ENCODE results near the gene LGR5. TPM values are rescaled to one million over a fixed set of nuclear protein-coding genes. Genes with fewer than 3 reads are reported as not detected.

Gene LGR5
- total RNA-seq, 4 donors from 2014 or later = 5.1 to 19.8 (median 17.6) TPM

DNA sequence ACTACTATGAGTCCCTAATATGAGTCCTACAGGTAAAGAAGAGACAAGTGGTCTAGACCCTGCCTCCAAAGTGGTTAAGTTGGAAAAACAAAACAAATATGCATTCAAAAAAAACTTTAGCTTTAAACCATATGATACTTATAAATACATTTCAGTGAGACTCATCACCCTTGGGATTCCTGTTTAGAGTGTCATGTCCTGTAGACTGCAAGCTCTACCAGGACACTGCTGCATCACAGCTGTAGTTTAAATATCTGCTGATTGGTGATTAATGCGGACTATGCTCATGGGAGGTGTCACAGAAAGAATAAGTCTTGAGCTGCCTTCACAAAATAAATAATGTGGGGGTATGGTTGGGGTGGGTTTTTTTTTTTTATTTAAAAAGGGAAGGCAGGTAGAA, 8.8 kb upstream of the LGR5 start:
- H3K4me3 ChIP-seq = no peak overlapping the region
- TF ChIP-seq, protein P1, sequence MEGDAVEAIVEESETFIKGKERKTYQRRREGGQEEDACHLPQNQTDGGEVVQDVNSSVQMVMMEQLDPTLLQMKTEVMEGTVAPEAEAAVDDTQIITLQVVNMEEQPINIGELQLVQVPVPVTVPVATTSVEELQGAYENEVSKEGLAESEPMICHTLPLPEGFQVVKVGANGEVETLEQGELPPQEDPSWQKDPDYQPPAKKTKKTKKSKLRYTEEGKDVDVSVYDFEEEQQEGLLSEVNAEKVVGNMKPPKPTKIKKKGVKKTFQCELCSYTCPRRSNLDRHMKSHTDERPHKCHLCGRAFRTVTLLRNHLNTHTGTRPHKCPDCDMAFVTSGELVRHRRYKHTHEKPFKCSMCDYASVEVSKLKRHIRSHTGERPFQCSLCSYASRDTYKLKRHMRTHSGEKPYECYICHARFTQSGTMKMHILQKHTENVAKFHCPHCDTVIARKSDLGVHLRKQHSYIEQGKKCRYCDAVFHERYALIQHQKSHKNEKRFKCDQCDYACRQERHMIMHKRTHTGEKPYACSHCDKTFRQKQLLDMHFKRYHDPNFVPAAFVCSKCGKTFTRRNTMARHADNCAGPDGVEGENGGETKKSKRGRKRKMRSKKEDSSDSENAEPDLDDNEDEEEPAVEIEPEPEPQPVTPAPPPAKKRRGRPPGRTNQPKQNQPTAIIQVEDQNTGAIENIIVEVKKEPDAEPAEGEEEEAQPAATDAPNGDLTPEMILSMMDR (IDR thresholded peaks at IDR 0.05) = no peak
- TF ChIP-seq POLR2A (IDR thresholded peaks at IDR 0.05) = no peak
- no peaks in the 10 kb centered on the region for H3K27me3 ChIP-seq
- H3K36me3 ChIP-seq = no peaks in the 10 kb centered on the region
- no peak overlapping the region for H3K27ac ChIP-seq
- H3K4me1 ChIP-seq = no peaks in the 10 kb centered on the region
- no peak for DNase-seq
- no peaks in the 10 kb centered on the region for H3K9me3 ChIP-seq

DNA sequence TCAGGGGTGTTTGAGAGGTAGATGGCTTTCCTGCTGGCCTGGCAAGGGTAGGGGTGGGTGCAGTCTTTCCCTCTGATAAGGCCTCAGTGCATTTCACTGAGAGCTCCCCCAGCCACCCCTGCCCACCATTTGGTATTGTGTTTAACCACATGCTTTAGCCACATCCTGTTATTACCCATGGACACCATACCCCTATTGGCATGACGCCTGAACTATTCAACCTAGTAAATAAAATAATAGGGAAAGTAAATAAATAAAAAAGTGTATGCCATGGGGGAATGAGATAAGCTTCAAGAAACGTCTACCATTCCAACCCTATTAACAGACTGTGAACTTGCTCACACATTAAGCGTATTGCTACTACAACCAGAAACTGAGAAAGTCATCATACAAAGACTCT, 7.6 kb upstream of the LGR5 start:
- Histone ChIP-seq H3K4me1 (no peaks in the 10 kb centered on the region), H3K36me3 (no peaks in the 10 kb centered on the region), H3K4me3 (no peak overlapping the region), H3K9me3 (peaks cover 0 to 9% (median 4%) of the 10 kb centered on the region in 4 donors), H3K27ac (no peak overlapping the region), H3K27me3 (no peaks in the 10 kb centered on the region)
- TF ChIP-seq, protein P1 (IDR thresholded peaks at IDR 0.05) = no peak
- no peak for TF ChIP-seq POLR2A (IDR thresholded peaks at IDR 0.05)
- no peak for DNase-seq

DNA sequence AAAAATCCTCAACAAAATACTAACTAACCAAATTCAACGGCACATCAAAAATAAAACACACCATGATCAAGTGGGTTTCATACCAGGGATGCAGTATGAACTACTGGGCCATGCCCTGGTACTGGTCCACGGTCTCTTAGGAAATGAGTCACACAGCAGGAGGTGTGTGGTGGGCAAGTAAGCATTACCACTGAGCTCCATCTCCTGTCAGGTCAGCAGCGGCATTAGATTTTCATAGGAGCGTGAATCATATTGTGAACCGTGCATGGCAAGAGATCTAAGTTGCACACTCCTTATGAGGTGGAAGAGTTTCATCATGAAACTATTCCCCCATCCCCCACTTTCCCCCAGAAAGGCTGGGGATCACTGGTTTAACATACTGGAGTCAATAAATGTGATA, 6.7 kb upstream of the LGR5 start:
- DNase-seq = no peak
- Histone ChIP-seq H3K27ac (no peak overlapping the region), H3K27me3 (no peaks in the 10 kb centered on the region), H3K9me3 (peaks cover 0 to 9% (median 4%) of the 10 kb centered on the region in 4 donors), H3K4me1 (no peaks in the 10 kb centered on the region), H3K36me3 (no peaks in the 10 kb centered on the region), H3K4me3 (no peak overlapping the region)
- TF ChIP-seq POLR2A (IDR thresholded peaks at IDR 0.05) = no peak
- TF ChIP-seq, protein P1 (IDR thresholded peaks at IDR 0.05) = no peak

DNA sequence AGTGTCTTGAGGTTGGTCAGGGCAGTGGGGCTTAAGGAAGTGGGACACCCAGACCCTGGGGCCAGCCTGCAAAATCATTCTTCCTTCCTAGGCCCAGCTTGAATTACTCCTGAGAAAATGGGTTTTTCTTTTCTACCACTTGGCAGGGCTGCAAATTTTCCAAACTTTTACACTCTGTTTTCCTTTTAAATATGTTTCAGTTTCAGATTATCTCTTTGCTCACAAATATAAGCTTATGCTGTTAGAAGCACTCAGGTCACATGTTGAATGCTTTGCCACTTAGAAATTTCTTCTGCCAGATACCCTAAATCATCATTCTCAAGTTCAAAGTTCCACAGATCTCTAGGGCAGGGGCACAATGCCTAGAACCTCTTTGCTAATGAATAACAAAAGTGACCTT, 2.9 kb upstream of the LGR5 start:
- DNase-seq = no peak
- Histone ChIP-seq H3K4me1 (peaks cover 0 to 28% (median 3%) of the 10 kb centered on the region in 4 donors), H3K36me3 (no peaks in the 10 kb centered on the region), H3K27ac (no peak overlapping the region), H3K9me3 (peaks cover 0 to 9% (median 4%) of the 10 kb centered on the region in 4 donors), H3K27me3 (peaks cover 0 to 6% of the 10 kb centered on the region in 2 donors), H3K4me3 (no peak overlapping the region)
- no peak for TF ChIP-seq POLR2A (IDR thresholded peaks at IDR 0.05)
- TF ChIP-seq, protein P1 (IDR thresholded peaks at IDR 0.05) = no peak

DNA sequence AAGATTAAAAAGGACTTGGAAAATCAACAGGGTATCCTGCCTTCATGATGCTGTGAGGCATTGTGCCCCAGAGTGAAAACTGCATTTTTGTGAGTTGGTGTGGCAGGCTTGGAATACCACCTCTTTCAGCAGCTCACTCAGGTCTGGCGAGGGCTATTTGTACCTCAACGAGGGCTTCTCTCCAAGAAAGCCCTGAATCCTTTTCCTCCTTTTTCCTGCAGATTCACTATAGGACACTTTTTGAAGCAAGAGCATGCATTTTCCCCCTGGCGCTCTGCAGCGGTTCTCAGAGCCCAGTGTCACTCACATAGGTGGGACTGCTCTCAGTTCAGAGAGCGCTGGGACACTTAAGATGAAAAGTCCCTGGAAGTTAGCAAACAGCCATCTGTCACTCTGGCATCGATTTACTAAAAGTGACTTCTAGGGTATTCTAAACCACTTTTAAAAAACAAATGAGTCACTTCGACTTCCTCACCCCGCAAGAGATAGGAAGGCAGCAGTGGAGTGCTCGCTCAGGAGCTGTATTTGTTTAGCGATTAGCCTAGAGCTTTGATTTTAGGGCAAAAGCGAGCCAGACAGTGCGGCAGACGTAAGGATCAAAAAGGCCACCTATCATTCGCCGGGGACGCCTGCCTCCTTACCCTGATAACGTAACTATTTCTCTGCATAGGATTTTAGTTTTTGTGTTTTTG, 782 bp upstream of the LGR5 start:
- Histone ChIP-seq H3K4me1 (peaks cover 0 to 28% (median 3%) of the 10 kb centered on the region in 4 donors), H3K4me3 (peak overlapping the region in 3 of 4 donors; percentile 32 to 61 (median 59)), H3K27me3 (peaks cover 0 to 6% of the 10 kb centered on the region in 2 donors), H3K27ac (no peak overlapping the region), H3K36me3 (no peaks in the 10 kb centered on the region), H3K9me3 (peaks cover 0 to 9% (median 4%) of the 10 kb centered on the region in 4 donors)
- no peak for DNase-seq
- TF ChIP-seq, protein P1 (IDR thresholded peaks at IDR 0.05) = no peak
- no peak for TF ChIP-seq POLR2A (IDR thresholded peaks at IDR 0.05)

Measured in Peyer's patch (tissue), 4 donors.